OCI-LY7 (cell line): ENCODE data around the gene INTS11. TPM values are rescaled to one million over a fixed set of nuclear protein-coding genes. Genes with fewer than 3 reads are reported as not detected.

ENCODE experiments used
- BruUV-seq: library from RNA; stranded (reverse); fragments of 400-500 nt; replicated peaks from 2 replicates; lab custom pipeline; 2021; lab: Mats Ljungman, UMichigan
- CTCF ChIA-PET: fragments of 300-600 bp; sonication (Branson Sonifier 250); formaldehyde crosslinking; loops from one replicate; lab custom pipeline; 2022; ENCODE audit warnings: antibody characterized with exemption; ENCODE audit not compliant: unreplicated experiment; lab: Charles Lee
- POLR2A ChIA-PET: fragments of 300-600 bp; sonication (Branson Sonifier 250); formaldehyde crosslinking; loops from one replicate; lab custom pipeline; 2022; ENCODE audit warnings: antibody characterized with exemption; lab: Charles Lee
- DNase-seq: peaks from one replicate; pipeline ENCODE4 v3.0.0-alpha.2; 2015; ENCODE audit warnings: low spot score
- H2AFZ ChIP-seq: fragments of 200-600 bp; sonication (generic), shearing (Covaris generic); 2 replicates; pipeline ENCODE4 v1.6.1; 2014; ENCODE audit warnings: mild to moderate bottlenecking, antibody characterized with exemption, low read length, moderate library complexity
- H3K27ac ChIP-seq: fragments of 200-600 bp; sonication (generic); 2 replicates; pipeline ENCODE4 v1.5.1; 2014; ENCODE audit warnings: mixed run types, low read depth, mild to moderate bottlenecking, moderate library complexity, low read length, inconsistent platforms; ENCODE audit not compliant: poor library complexity, severe bottlenecking
- H3K36me3 ChIP-seq: fragments of 200-600 bp; sonication (generic); 2 replicates; pipeline ENCODE4 v1.6.1; 2014; ENCODE audit warnings: mild to moderate bottlenecking, antibody characterized with exemption, low read length, moderate library complexity, mixed read lengths; ENCODE audit not compliant: insufficient read depth
- H3K4me1 ChIP-seq: fragments of 200-600 bp; sonication (generic); 2 replicates; pipeline ENCODE4 v1.5.1; 2014; ENCODE audit warnings: mild to moderate bottlenecking, low read length; ENCODE audit not compliant: insufficient read depth, poor library complexity, severe bottlenecking
- H3K4me2 ChIP-seq: fragments of 200-600 bp; sonication (generic); 2 replicates; pipeline ENCODE4 v1.6.1; 2014; ENCODE audit warnings: mild to moderate bottlenecking, low read length
- H3K4me3 ChIP-seq: fragments of 200-600 bp; sonication (generic); 2 replicates; pipeline ENCODE4 v1.5.1; 2014; ENCODE audit warnings: mild to moderate bottlenecking, low read depth, low read length; ENCODE audit not compliant: poor library complexity, severe bottlenecking
- H3K79me2 ChIP-seq: fragments of 200-600 bp; sonication (generic); 2 replicates; pipeline ENCODE4 v1.6.1; 2016; ENCODE audit warnings: low read depth, mild to moderate bottlenecking, low read length, moderate library complexity, mixed read lengths; ENCODE audit not compliant: insufficient read depth
- H3K9me2 ChIP-seq: fragments of 200-600 bp; sonication (generic); 2 replicates; pipeline ENCODE4 v1.6.1; 2016; ENCODE audit warnings: mild to moderate bottlenecking, low read length, mixed read lengths; ENCODE audit not compliant: insufficient read depth
- H3K9me3 ChIP-seq: fragments of 200-600 bp; sonication (generic); 2 replicates; pipeline ENCODE4 v1.6.1; 2014; ENCODE audit warnings: mild to moderate bottlenecking, mixed run types, low read length, mixed read lengths
- H4K20me1 ChIP-seq: fragments of 200-600 bp; sonication (generic); 2 replicates; pipeline ENCODE4 v1.6.1; 2014; ENCODE audit warnings: mild to moderate bottlenecking, antibody characterized with exemption, low read length, moderate library complexity, mixed read lengths; ENCODE audit not compliant: insufficient read depth
- CTCF ChIP-seq: fragments of 200-600 bp; sonication (generic); conservative IDR thresholded peaks from 2 replicates; pipeline ENCODE4 v1.5.1; 2014; ENCODE audit warnings: mild to moderate bottlenecking, antibody characterized with exemption, low read length, moderate library complexity, mixed read lengths
- EZH2phosphoT487 ChIP-seq: fragments of 200-600 bp; sonication (generic); IDR thresholded peaks from 2 replicates; pipeline ENCODE4 v1.6.1; 2018; ENCODE audit warnings: low read depth, borderline replicate concordance, mild to moderate bottlenecking, mixed run types, antibody characterized with exemption, low read length, moderate library complexity, mixed read lengths
- intact Hi-C: fragments of 100-400 bp; cut with micrococcal nuclease; formaldehyde crosslinking; loops from one replicate; pipeline ENCODE4 v1.10.0; 2022; ENCODE audit not compliant: unreplicated experiment
- total RNA-seq, 2 experiments: library from RNA; depleted of rRNA in 1 of 2; stranded (reverse); fragments of >200 nt in 1 of 2; shearing (Covaris generic) in 1 of 2; gene quantifications; 2 replicates each; pipeline ENCODE4 v1.2.3, GENCODE V29; 2014 to 2022

The INTS11 gene
- total RNA-seq, 2 experiments from 2014 or later: 142 to 146 TPM

GRCh38 chr1:1333551-1334241, 9.2 kb upstream of the INTS11 start:
- Histone ChIP-seq H3K36me3 (peaks cover 12% of the 10 kb centered on the region; the same call in 1 of the 2 replicates), H2AFZ (no peak overlapping the region), H3K79me2 (no peaks in the 10 kb centered on the region), H3K4me2 (no peak overlapping the region), H3K4me3 (no peak overlapping the region), H3K4me1 (no peaks in the 10 kb centered on the region), H3K9me3 (no peaks in the 10 kb centered on the region), H4K20me1 (no peaks in the 10 kb centered on the region), H3K27ac (no peak overlapping the region), H3K9me2 (no peaks in the 10 kb centered on the region)
- no TSS peak for BruUV-seq
- ChIA-PET CTCF (no interaction called here), POLR2A (no interaction called here)
- DNase-seq: no peak
- no peak for TF ChIP-seq EZH2phosphoT487
- no peak for TF ChIP-seq CTCF
- intact Hi-C loops: no loop called here

DNA sequence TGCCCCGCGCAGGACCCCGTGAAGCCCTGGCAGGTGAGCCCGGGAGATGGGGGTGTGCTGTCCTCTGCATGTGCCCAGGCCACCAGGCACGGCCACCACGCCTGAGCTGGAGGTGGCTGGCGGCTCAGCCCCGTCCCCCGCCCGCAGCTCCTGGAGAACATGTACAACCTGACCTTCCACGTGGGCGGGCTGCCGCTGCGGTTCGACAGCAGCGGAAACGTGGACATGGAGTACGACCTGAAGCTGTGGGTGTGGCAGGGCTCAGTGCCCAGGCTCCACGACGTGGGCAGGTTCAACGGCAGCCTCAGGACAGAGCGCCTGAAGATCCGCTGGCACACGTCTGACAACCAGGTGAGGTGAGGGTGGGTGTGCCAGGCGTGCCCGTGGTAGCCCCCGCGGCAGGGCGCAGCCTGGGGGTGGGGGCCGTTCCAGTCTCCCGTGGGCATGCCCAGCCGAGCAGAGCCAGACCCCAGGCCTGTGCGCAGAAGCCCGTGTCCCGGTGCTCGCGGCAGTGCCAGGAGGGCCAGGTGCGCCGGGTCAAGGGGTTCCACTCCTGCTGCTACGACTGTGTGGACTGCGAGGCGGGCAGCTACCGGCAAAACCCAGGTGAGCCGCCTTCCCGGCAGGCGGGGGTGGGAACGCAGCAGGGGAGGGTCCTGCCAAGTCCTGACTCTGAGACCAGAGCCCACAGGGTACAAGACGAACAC, 8.5 kb upstream of the INTS11 start:
- DNase-seq: no peak
- no TSS peak for BruUV-seq
- Histone ChIP-seq H4K20me1 (no peaks in the 10 kb centered on the region), H3K9me2 (no peaks in the 10 kb centered on the region), H3K9me3 (no peaks in the 10 kb centered on the region), H3K4me1 (no peaks in the 10 kb centered on the region), H3K79me2 (no peaks in the 10 kb centered on the region), H3K4me2 (no peak overlapping the region), H3K27ac (no peak overlapping the region), H3K36me3 (peaks cover 19% of the 10 kb centered on the region; the same call in 1 of the 2 replicates), H3K4me3 (no peak overlapping the region), H2AFZ (no peak overlapping the region)
- TF ChIP-seq CTCF (no peak), EZH2phosphoT487 (no peak)
- intact Hi-C loops: no loop called here
- ChIA-PET CTCF (no interaction called here), POLR2A (no interaction called here)
